Uterus (tissue), 2 donors: ENCODE results near the gene PXT1.

Experiments
- POLR2A ChIP-seq, 2 donors: fragments of 450-650 bp; IDR thresholded peaks; one replicate each; pipeline ENCODE4 v1.6.1; 2016; ENCODE audit warnings: antibody characterized with exemption in 2 of 2, mild to moderate bottlenecking in 1 of 2, moderate library complexity in 1 of 2
- TF ChIP-seq, protein P1 (sequence below), 4 experiments: fragments of 200-600 bp in 2 of 4; fragments of 450-650 bp in 2 of 4; sonication (generic) in 2 of 4; IDR thresholded peaks; one replicate each; pipeline ENCODE4 v1.5.1; 2016 to 2019; ENCODE audit warnings: antibody characterized with exemption in 4 of 4, mild to moderate bottlenecking in 2 of 4, moderate library complexity in 1 of 4

DNA sequence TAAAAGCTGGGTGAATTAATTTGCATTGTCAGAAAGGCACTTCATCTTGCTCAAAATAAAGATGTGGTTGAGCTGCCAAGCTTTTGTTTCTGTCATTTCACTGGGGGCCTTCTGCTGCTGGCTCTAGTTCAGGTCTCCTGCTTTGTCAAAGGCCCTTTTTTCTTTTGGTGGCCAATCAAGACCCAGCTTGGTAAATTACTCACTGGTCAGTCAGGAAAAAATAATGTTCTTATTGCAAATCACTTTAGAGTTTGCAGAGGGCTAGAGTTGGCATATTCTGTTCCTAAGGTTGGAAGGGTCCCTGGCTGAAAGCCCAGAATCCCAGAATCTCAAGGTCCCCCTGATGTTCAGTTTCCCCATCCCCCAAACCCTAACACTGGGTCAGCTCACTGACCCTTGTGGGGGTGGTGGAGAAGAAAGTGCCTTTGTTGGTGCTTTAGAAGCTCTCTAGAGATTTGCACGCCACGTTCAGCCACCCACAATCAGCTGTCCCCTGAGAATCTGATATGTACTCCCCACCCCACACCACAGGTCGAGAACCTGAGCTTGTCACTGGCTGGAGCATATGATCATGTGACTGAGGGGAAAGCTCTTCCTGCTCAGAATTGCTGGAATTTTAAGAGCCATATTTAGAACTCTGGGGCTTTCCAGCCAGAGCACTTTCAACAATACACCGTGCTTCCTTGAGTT, 84.3 kb downstream of the PXT1 start:
- TF ChIP-seq, protein P1, sequence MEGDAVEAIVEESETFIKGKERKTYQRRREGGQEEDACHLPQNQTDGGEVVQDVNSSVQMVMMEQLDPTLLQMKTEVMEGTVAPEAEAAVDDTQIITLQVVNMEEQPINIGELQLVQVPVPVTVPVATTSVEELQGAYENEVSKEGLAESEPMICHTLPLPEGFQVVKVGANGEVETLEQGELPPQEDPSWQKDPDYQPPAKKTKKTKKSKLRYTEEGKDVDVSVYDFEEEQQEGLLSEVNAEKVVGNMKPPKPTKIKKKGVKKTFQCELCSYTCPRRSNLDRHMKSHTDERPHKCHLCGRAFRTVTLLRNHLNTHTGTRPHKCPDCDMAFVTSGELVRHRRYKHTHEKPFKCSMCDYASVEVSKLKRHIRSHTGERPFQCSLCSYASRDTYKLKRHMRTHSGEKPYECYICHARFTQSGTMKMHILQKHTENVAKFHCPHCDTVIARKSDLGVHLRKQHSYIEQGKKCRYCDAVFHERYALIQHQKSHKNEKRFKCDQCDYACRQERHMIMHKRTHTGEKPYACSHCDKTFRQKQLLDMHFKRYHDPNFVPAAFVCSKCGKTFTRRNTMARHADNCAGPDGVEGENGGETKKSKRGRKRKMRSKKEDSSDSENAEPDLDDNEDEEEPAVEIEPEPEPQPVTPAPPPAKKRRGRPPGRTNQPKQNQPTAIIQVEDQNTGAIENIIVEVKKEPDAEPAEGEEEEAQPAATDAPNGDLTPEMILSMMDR (IDR thresholded peaks at IDR 0.05) = no peak
- no peak for TF ChIP-seq POLR2A (IDR thresholded peaks at IDR 0.05)
